ENCODE measurements around the gene ALPL. TPM values are rescaled to one million over a fixed set of nuclear protein-coding genes. Genes with fewer than 3 reads are reported as not detected.

ALPL gene
- total and polyA plus RNA-seq, 10 donors, result 19.5 to 222 (median 58.1) TPM

DNA sequence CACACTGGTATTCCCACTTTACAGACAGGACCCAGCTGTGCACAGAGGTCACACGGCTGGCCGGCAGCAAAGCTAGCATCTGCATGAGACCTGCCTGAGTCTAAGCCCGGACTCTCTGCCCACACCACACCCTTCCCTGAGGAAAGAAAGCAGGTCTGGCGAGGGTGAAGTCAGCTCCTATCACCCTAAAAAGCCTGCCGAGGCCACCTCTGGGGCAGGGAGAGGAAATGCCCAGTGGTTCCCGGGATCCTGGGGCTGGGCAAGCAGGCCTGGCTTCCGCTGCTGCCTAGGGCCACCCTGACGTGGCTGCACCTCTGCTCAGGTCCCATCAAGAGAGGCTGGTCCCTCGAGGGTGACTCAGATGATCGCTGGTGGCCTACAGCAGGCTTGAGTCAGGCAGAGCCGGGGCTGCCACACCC, 117.7 kb downstream of the ALPL start:
- intact Hi-C loops (cut with DNase I; ENCODE audit: low total_unique reads), result no loop called here
- Histone ChIP-seq H3K27me3 (replicated peaks in 1 of 7) (peaks cover 0 to 81% (median 8%) of the 10 kb centered on the region in 7 donors), H3K9me3 (no peaks in the 10 kb centered on the region), H3K36me3 (no peaks in the 10 kb centered on the region), H3K27ac (no peak overlapping the region), H3K4me3 (no peak overlapping the region), H3K4me1 (peaks cover 0 to 12% (median 5%) of the 10 kb centered on the region in 6 donors)
- DNase-seq, result no peak
- TF ChIP-seq POLR2A (IDR thresholded peaks at IDR 0.05), result no peak
- WGBS, 5 donors, result 73 to 89% (median 84%) methylated on average over 7 to 11 of the region's 11 CpGs

Other genes with a start within 250 kb of the ALPL start
- gene ECE1, start 219.0 kb upstream of the ALPL start, total RNA-seq, result 100 to 1,000 TPM in 5 of 7 donors, 10 to 100 TPM in 2; 95.3 to 142 (median 124) TPM
- 10 to 100 TPM; 17.2 to 44.4 (median 24.1) TPM for gene ECE1, start 219.0 kb upstream of the ALPL start, polyA plus RNA-seq
- gene NBPF3, start 69.3 kb upstream of the ALPL start, total RNA-seq, result 10 to 100 TPM in 3 of 7 donors, 1 to 10 TPM in 4; 4.5 to 18.6 (median 10.0) TPM
- 1 to 10 TPM in 2 of 3 donors, under 1 TPM in 1; 0.49 to 2.0 (median 1.3) TPM for gene NBPF3, start 69.3 kb upstream of the ALPL start, polyA plus RNA-seq
- gene RAP1GAP, start 159.9 kb downstream of the ALPL start, total RNA-seq, result 10 to 100 TPM in 1 of 7 donors, 1 to 10 TPM in 4, under 1 TPM in 2; 0.69 to 12.1 (median 1.0) TPM
- under 1 TPM; 0.30 to 0.67 (median 0.41) TPM for gene RAP1GAP, start 159.9 kb downstream of the ALPL start, polyA plus RNA-seq